Measurements from ENCODE around the gene VSNL1. TPM values are rescaled to one million over a fixed set of nuclear protein-coding genes. Genes with fewer than 3 reads are reported as not detected.

VSNL1 gene
- total and polyA plus RNA-seq, 10 of the 15 experiments (the other 5 are each of a cell fraction or from before 2014, with no cell fraction given), result 0.04 to 0.30 (median 0.12) TPM; not detected in 4

- TF ChIP-seq TCF3 (IDR thresholded peaks at IDR 0.05; ENCODE audit: borderline replicate concordance, insufficient read depth, low read depth, low read length) (no peak), PRDM15 (CRISPR knock-in tag; IDR thresholded peaks at IDR 0.05) (no peak), NFXL1 (IDR thresholded peaks at IDR 0.05; ENCODE audit: borderline replicate concordance) (no peak), RAD21 (IDR thresholded peaks at IDR 0.05; ENCODE audit: insufficient read depth, low read depth, low read length) (no peak), TBL1XR1 (IDR thresholded peaks at IDR 0.05; ENCODE audit: low read depth, low read length) (no peak), POLR2A (IDR thresholded peaks at IDR 0.05; ENCODE audit: low read depth, low read length) (no peak), USF1 (IDR thresholded peaks at IDR 0.05; ENCODE audit: borderline replicate concordance, extremely low read length, insufficient read depth, low read depth, low read length) (no peak), STAT3 (IDR thresholded peaks at IDR 0.05; ENCODE audit: low read depth, low read length) (no peak), ZBTB33 (IDR thresholded peaks at IDR 0.05) (no peak)
- TF ChIP-seq, protein P1, sequence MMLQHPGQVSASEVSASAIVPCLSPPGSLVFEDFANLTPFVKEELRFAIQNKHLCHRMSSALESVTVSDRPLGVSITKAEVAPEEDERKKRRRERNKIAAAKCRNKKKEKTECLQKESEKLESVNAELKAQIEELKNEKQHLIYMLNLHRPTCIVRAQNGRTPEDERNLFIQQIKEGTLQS (IDR thresholded peaks at IDR 0.05; ENCODE audit: borderline replicate concordance, extremely low read depth, low read depth, low read length), result no peak
- TF ChIP-seq, protein P2, sequence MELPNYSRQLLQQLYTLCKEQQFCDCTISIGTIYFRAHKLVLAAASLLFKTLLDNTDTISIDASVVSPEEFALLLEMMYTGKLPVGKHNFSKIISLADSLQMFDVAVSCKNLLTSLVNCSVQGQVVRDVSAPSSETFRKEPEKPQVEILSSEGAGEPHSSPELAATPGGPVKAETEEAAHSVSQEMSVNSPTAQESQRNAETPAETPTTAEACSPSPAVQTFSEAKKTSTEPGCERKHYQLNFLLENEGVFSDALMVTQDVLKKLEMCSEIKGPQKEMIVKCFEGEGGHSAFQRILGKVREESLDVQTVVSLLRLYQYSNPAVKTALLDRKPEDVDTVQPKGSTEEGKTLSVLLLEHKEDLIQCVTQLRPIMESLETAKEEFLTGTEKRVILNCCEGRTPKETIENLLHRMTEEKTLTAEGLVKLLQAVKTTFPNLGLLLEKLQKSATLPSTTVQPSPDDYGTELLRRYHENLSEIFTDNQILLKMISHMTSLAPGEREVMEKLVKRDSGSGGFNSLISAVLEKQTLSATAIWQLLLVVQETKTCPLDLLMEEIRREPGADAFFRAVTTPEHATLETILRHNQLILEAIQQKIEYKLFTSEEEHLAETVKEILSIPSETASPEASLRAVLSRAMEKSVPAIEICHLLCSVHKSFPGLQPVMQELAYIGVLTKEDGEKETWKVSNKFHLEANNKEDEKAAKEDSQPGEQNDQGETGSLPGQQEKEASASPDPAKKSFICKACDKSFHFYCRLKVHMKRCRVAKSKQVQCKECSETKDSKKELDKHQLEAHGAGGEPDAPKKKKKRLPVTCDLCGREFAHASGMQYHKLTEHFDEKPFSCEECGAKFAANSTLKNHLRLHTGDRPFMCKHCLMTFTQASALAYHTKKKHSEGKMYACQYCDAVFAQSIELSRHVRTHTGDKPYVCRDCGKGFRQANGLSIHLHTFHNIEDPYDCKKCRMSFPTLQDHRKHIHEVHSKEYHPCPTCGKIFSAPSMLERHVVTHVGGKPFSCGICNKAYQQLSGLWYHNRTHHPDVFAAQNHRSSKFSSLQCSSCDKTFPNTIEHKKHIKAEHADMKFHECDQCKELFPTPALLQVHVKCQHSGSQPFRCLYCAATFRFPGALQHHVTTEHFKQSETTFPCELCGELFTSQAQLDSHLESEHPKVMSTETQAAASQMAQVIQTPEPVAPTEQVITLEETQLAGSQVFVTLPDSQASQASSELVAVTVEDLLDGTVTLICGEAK (IDR thresholded peaks at IDR 0.05; ENCODE audit: borderline replicate concordance), result no peak
- TF ChIP-seq, protein P3, sequence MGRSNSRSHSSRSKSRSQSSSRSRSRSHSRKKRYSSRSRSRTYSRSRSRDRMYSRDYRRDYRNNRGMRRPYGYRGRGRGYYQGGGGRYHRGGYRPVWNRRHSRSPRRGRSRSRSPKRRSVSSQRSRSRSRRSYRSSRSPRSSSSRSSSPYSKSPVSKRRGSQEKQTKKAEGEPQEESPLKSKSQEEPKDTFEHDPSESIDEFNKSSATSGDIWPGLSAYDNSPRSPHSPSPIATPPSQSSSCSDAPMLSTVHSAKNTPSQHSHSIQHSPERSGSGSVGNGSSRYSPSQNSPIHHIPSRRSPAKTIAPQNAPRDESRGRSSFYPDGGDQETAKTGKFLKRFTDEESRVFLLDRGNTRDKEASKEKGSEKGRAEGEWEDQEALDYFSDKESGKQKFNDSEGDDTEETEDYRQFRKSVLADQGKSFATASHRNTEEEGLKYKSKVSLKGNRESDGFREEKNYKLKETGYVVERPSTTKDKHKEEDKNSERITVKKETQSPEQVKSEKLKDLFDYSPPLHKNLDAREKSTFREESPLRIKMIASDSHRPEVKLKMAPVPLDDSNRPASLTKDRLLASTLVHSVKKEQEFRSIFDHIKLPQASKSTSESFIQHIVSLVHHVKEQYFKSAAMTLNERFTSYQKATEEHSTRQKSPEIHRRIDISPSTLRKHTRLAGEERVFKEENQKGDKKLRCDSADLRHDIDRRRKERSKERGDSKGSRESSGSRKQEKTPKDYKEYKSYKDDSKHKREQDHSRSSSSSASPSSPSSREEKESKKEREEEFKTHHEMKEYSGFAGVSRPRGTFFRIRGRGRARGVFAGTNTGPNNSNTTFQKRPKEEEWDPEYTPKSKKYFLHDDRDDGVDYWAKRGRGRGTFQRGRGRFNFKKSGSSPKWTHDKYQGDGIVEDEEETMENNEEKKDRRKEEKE (IDR thresholded peaks at IDR 0.05), result no peak
Measured at GRCh38 chr2:17658251-17658843, 117.9 kb downstream of the VSNL1 start (continued).

All from GM12878 (cell line).